ENCODE results near the gene TMEM127.

DNA sequence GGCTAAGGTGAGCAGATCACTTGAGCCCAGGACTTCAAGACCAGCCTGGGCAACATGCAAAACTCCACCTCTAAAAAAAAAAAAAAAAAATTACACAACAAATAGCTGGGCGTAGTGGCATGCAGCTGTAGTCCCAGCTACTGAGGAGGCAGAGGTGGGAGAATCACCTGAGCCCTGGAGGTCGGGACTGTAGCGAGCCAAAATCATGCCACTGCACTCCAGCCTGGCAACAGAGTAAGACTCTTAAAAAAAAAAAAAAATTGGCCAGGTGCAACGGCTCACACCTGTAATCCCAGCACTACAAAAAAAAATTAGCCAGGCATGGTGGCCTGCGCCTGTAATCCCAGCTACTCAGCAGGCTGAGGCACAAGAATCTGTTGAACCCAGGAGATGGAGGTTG lies 64.5 kb downstream of the TMEM127 start:
- TF ChIP-seq, protein P1, sequence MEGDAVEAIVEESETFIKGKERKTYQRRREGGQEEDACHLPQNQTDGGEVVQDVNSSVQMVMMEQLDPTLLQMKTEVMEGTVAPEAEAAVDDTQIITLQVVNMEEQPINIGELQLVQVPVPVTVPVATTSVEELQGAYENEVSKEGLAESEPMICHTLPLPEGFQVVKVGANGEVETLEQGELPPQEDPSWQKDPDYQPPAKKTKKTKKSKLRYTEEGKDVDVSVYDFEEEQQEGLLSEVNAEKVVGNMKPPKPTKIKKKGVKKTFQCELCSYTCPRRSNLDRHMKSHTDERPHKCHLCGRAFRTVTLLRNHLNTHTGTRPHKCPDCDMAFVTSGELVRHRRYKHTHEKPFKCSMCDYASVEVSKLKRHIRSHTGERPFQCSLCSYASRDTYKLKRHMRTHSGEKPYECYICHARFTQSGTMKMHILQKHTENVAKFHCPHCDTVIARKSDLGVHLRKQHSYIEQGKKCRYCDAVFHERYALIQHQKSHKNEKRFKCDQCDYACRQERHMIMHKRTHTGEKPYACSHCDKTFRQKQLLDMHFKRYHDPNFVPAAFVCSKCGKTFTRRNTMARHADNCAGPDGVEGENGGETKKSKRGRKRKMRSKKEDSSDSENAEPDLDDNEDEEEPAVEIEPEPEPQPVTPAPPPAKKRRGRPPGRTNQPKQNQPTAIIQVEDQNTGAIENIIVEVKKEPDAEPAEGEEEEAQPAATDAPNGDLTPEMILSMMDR (IDR thresholded peaks at IDR 0.05; ENCODE audit: poor library complexity) = no peak
- no peak for TF ChIP-seq EZH2 (IDR thresholded peaks at IDR 0.05; ENCODE audit: borderline replicate concordance)

Data from hepatocyte (in vitro differentiated cells).